Stomach (tissue), 4 donors: ENCODE measurements around the gene LIPE.

Experiments
- EP300 ChIP-seq: sonication (generic); formaldehyde crosslinking; IDR thresholded peaks from one replicate; pipeline ENCODE4 v1.6.1; 2017; ENCODE audit warnings: antibody characterized with exemption
- POLR2A ChIP-seq, 4 donors: fragments of 450-650 bp; IDR thresholded peaks; one replicate each; pipeline ENCODE4 v1.6.1; 2016; ENCODE audit warnings: antibody characterized with exemption in 4 of 4, control low read depth in 2 of 4, mild to moderate bottlenecking in 1 of 4, moderate library complexity in 1 of 4
- TF ChIP-seq, protein P1 (sequence below), 7 experiments: fragments of 450-650 bp in 4 of 7; fragments of 200-600 bp in 3 of 7; sonication (generic) in 3 of 7; IDR thresholded peaks; one replicate each; pipeline ENCODE4 v1.5.1; 2016 to 2019; ENCODE audit warnings: antibody characterized with exemption in 7 of 7, control low read depth in 2 of 7, mild to moderate bottlenecking in 1 of 7

DNA sequence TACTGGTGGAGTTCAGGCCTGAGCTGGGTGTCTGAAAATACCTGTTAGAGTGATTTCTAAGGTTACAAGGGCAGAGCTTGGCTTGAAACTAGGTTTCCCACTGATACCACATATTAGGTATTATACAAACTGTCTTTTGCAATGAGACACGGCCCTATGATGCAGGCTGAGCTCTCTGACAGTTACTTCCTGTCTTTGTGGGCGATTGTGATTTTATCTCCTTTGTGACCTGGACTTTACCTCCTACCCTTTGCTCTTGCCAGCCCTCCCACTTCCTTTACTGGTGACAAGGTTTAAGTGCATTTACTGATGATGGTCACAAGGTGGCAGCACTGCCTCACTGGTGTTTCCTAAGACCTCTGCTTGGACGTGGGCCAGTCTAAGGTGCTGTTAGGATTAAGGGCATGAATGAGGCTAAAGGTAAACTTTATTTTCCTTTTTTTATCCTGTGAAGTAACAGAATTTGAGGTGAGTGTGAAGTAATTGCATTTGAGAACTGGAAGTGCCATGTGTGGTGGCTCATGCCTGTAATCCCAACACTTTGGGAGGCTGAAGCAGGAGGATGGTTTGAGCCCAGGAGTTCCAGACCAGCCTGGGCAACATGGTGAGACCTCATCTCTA, 23.2 kb upstream of the LIPE start:
- TF ChIP-seq, protein P1, sequence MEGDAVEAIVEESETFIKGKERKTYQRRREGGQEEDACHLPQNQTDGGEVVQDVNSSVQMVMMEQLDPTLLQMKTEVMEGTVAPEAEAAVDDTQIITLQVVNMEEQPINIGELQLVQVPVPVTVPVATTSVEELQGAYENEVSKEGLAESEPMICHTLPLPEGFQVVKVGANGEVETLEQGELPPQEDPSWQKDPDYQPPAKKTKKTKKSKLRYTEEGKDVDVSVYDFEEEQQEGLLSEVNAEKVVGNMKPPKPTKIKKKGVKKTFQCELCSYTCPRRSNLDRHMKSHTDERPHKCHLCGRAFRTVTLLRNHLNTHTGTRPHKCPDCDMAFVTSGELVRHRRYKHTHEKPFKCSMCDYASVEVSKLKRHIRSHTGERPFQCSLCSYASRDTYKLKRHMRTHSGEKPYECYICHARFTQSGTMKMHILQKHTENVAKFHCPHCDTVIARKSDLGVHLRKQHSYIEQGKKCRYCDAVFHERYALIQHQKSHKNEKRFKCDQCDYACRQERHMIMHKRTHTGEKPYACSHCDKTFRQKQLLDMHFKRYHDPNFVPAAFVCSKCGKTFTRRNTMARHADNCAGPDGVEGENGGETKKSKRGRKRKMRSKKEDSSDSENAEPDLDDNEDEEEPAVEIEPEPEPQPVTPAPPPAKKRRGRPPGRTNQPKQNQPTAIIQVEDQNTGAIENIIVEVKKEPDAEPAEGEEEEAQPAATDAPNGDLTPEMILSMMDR (IDR thresholded peaks at IDR 0.05), result peak in 6 of 7 experiments; percentile 71 to 97 (median 84)
- TF ChIP-seq POLR2A (IDR thresholded peaks at IDR 0.05) (no peak), EP300 (no peak)
